ENCODE results near the gene ARPC3. TPM values are rescaled to one million over a fixed set of nuclear protein-coding genes. Genes with fewer than 3 reads are reported as not detected.
A peak's percentile ranks its signal among the peaks of the same experiment; 100 is the strongest.

Gene ARPC3
- total and polyA plus RNA-seq, 9 of the 15 experiments (the other 6 are each of a cell fraction or from before 2014, with no cell fraction given), result 74.2 to 575 (median 345) TPM

DNA sequence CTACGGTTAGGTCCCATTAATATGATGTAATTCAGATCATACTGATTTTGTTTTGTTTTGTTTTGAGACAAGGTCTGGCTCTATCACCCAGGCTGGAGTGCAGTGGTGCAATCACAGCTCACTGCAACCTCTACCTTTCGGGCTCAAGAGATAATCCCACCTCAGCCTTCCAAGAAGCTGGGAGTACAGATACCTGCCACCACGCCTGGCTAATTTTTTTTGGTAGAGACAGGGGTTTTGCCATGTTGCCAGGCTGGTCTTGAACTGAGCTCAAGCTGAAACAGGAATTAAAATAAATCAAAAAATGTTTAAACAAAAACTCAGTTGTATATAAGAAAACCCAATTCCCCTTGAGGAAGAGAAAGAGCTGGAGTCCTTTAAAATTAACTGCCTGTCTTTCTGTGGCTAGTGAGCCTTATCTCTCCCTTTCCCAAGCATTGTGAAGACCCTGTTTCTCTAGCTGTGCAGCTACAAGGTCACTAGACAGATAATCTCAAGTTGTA, 28.9 kb downstream of the ARPC3 start (continued):
- TF ChIP-seq, protein P1, sequence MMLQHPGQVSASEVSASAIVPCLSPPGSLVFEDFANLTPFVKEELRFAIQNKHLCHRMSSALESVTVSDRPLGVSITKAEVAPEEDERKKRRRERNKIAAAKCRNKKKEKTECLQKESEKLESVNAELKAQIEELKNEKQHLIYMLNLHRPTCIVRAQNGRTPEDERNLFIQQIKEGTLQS (IDR thresholded peaks at IDR 0.05), result peak; percentile 59; the same call in 1 of the 2 replicates
- TF ChIP-seq, protein P1 (CRISPR knock-in tag; conservative IDR thresholded peaks at IDR 0.05), result no peak
- TF ChIP-seq, protein P2, sequence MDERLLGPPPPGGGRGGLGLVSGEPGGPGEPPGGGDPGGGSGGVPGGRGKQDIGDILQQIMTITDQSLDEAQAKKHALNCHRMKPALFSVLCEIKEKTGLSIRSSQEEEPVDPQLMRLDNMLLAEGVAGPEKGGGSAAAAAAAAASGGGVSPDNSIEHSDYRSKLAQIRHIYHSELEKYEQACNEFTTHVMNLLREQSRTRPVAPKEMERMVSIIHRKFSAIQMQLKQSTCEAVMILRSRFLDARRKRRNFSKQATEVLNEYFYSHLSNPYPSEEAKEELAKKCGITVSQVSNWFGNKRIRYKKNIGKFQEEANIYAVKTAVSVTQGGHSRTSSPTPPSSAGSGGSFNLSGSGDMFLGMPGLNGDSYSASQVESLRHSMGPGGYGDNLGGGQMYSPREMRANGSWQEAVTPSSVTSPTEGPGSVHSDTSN (CRISPR knock-in tag; IDR thresholded peaks at IDR 0.05; ENCODE audit: low read depth), result no peak
- TF ChIP-seq, protein P2 (tag; conservative IDR thresholded peaks at IDR 0.05; ENCODE audit: low read depth), result 0 out of 2 replicates have a peak, but pooled peaks have one; percentile 30
- TF ChIP-seq NFATC3 (IDR thresholded peaks at IDR 0.05) (peak; percentile 97), RB1 (IDR thresholded peaks at IDR 0.05; ENCODE audit: low read depth) (no peak), FOXJ3 (CRISPR knock-in tag; IDR thresholded peaks at IDR 0.05) (no peak), SIN3B (IDR thresholded peaks at IDR 0.05; ENCODE audit: low read depth) (no peak), DPF2 (IDR thresholded peaks at IDR 0.05) (peak; percentile 87), RCOR1 (IDR thresholded peaks at IDR 0.05; ENCODE audit: borderline replicate concordance in 1 of 2, low read depth in 2 of 2, low read length in 2 of 2) (peak; percentile 62 to 93; a peak in 3 of 4 replicates), SIRT6 (IDR thresholded peaks at IDR 0.05; ENCODE audit: low read depth, low read length) (no peak), YBX1 (IDR thresholded peaks at IDR 0.05) (no peak), ZNF695 (CRISPR knock-in tag; IDR thresholded peaks at IDR 0.05) (no peak), MED1 (CRISPR knock-in tag; IDR thresholded peaks at IDR 0.05; ENCODE audit: borderline replicate concordance) (no peak), ZNF175 (CRISPR knock-in tag; IDR thresholded peaks at IDR 0.05; ENCODE audit: low read depth) (no peak), ZNF384 (IDR thresholded peaks at IDR 0.05; ENCODE audit: low read depth, low read length) (0 out of 2 replicates have a peak, but pooled peaks have one; percentile 16), FOXA1 (IDR thresholded peaks at IDR 0.05; ENCODE audit: borderline replicate concordance) (no peak), PML (IDR thresholded peaks at IDR 0.05; ENCODE audit: low read length) (peak; percentile 56; the same call in 1 of the 2 replicates), SMAD4 (CRISPR knock-in tag; conservative IDR thresholded peaks at IDR 0.05) (peak; percentile 68), ARNT (IDR thresholded peaks at IDR 0.05) (peak in 1 of 2 experiments; percentile 62; a peak in 1 of 4 replicates), POLR2B (IDR thresholded peaks at IDR 0.05; ENCODE audit: low read depth, partially characterized antibody) (no peak), SPI1 (IDR thresholded peaks at IDR 0.05; ENCODE audit: borderline replicate concordance, low read depth, low read length) (no peak), NR2F6 (CRISPR knock-in tag; IDR thresholded peaks at IDR 0.05) (no peak)
- TF ChIP-seq, protein P3, sequence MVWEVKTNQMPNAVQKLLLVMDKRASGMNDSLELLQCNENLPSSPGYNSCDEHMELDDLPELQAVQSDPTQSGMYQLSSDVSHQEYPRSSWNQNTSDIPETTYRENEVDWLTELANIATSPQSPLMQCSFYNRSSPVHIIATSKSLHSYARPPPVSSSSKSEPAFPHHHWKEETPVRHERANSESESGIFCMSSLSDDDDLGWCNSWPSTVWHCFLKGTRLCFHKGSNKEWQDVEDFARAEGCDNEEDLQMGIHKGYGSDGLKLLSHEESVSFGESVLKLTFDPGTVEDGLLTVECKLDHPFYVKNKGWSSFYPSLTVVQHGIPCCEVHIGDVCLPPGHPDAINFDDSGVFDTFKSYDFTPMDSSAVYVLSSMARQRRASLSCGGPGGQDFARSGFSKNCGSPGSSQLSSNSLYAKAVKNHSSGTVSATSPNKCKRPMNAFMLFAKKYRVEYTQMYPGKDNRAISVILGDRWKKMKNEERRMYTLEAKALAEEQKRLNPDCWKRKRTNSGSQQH (CRISPR knock-in tag; IDR thresholded peaks at IDR 0.05), result no peak
- TF ChIP-seq, protein P4, sequence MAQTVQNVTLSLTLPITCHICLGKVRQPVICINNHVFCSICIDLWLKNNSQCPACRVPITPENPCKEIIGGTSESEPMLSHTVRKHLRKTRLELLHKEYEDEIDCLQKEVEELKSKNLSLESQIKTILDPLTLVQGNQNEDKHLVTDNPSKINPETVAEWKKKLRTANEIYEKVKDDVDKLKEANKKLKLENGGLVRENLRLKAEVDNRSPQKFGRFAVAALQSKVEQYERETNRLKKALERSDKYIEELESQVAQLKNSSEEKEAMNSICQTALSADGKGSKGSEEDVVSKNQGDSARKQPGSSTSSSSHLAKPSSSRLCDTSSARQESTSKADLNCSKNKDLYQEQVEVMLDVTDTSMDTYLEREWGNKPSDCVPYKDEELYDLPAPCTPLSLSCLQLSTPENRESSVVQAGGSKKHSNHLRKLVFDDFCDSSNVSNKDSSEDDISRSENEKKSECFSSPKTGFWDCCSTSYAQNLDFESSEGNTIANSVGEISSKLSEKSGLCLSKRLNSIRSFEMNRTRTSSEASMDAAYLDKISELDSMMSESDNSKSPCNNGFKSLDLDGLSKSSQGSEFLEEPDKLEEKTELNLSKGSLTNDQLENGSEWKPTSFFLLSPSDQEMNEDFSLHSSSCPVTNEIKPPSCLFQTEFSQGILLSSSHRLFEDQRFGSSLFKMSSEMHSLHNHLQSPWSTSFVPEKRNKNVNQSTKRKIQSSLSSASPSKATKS (CRISPR knock-in tag; IDR thresholded peaks at IDR 0.05), result no peak
